K562 (cell line): Measurements from ENCODE around the gene SMYD1. TPM values are rescaled to one million over a fixed set of nuclear protein-coding genes. Genes with fewer than 3 reads are reported as not detected.

ENCODE experiments used
- ATAC-seq: fragments of 200-7000 bp; cut with Tn5 transposase; 3 replicates; pipeline ENCODE4 v1.9.1; 2020; ENCODE audit warnings: moderate library complexity
- BruUV-seq: library from RNA; stranded (reverse); fragments of 400-500 nt; replicated peaks from 2 replicates; lab custom pipeline; 2021; lab: Mats Ljungman, UMichigan
- CTCF ChIA-PET: fragments of 300-600 bp; formaldehyde crosslinking; extraction: SDS; loops from one replicate; lab custom pipeline; 2021; ENCODE audit warnings: low intra/inter-chr PET ratio; lab: Yijun Ruan, JAX
- POLR2A ChIA-PET: fragments of 300-600, 350-650 bp; sonication (Branson Sonifier 250); formaldehyde crosslinking; extraction: SDS; loops from one replicate; lab custom pipeline; 2021; ENCODE audit warnings: antibody characterized with exemption, inconsistent platforms; lab: Yijun Ruan, JAX
- DNase-seq, 4 experiments: peaks; one replicate each; pipeline versions ENCODE4 v3.0.0 to v3.0.0-alpha.2; 2011 to 2018; ENCODE audit warnings: low spot score in 3 of 4, mixed read lengths in 3 of 4; ENCODE audit errors: extremely low read depth in 1 of 4
- FAIRE-seq: peaks from 2 replicates; lab custom pipeline; 2011; peaks lifted over from hg19 to GRCh38; lab: Jason Lieb, UNC
- H2AFZ ChIP-seq: 2 replicates; pipeline ENCODE4 v1.6.0; 2011; ENCODE audit warnings: low read depth, low read length, control low read depth, inconsistent platforms
- H3K27ac ChIP-seq: fragments of 200-600 bp; 3 replicates; pipeline ENCODE4 v1.8.0; 2011; ENCODE audit warnings: low read depth, mild to moderate bottlenecking, control low read depth, inconsistent platforms, low read length, moderate library complexity, mixed read lengths; ENCODE audit errors: extremely low read depth
- H3K27me3 ChIP-seq, 2 experiments: fragments of 300-600 bp in 1 of 2; 2 replicates in 1 of 2; 3 replicates in 1 of 2; pipeline versions ENCODE4 v1.6.0 to v1.8.0; 2011; ENCODE audit warnings: inconsistent platforms in 2 of 2, low read length in 2 of 2, mild to moderate bottlenecking in 1 of 2, mixed read lengths in 1 of 2, moderate library complexity in 1 of 2; ENCODE audit not compliant: control insufficient read depth in 2 of 2, insufficient read depth in 2 of 2
- H3K36me3 ChIP-seq: fragments of 300-600 bp; 3 replicates; pipeline ENCODE4 v1.8.0; 2011; ENCODE audit warnings: mild to moderate bottlenecking, low read length, inconsistent platforms; ENCODE audit not compliant: control insufficient read depth, insufficient read depth
- H3K4me1 ChIP-seq, 2 experiments: fragments of 200-600 bp in 1 of 2; replicated peaks in 1 of 2; 2 replicates in 1 of 2; 3 replicates in 1 of 2; pipeline versions ENCODE4 v1.5.1 to v1.8.0; 2011; ENCODE audit warnings: inconsistent platforms in 2 of 2, low read length in 2 of 2, mild to moderate bottlenecking in 1 of 2, mixed read lengths in 1 of 2, moderate library complexity in 1 of 2; ENCODE audit not compliant: control insufficient read depth in 2 of 2, insufficient read depth in 2 of 2
- H3K4me2 ChIP-seq: 2 replicates; pipeline ENCODE4 v1.6.1; 2011; ENCODE audit warnings: low read length, control low read depth, inconsistent platforms, mixed read lengths; ENCODE audit not compliant: insufficient read depth
- H3K4me3 ChIP-seq: fragments of 200-600 bp; sonication (generic), shearing (Covaris generic); 2 replicates; pipeline ENCODE4 v1.5.1; 2016; ENCODE audit warnings: control low read depth, inconsistent platforms
- H3K79me2 ChIP-seq: fragments of 200-600 bp; 3 replicates; pipeline ENCODE4 v1.8.0; 2011; ENCODE audit warnings: low read length, inconsistent platforms; ENCODE audit not compliant: control insufficient read depth, insufficient read depth
- H3K9ac ChIP-seq, 2 experiments: 2 replicates each; pipeline versions ENCODE4 v1.6.0 to v1.6.1; 2011; ENCODE audit warnings: low read depth in 2 of 2, low read length in 2 of 2, control low read depth in 1 of 2, inconsistent platforms in 1 of 2, mild to moderate bottlenecking in 1 of 2, mixed read lengths in 1 of 2; ENCODE audit not compliant: insufficient read depth in 1 of 2
- H3K9me1 ChIP-seq: one replicate; pipeline ENCODE4 v1.6.0; 2011; ENCODE audit warnings: inconsistent platforms, mild to moderate bottlenecking, low read length, moderate library complexity; ENCODE audit not compliant: control insufficient read depth, insufficient read depth
- H3K9me3 ChIP-seq: replicated peaks from 2 replicates; pipeline ENCODE4 v1.5.1; 2011; ENCODE audit warnings: low read depth, low read length, inconsistent platforms; ENCODE audit not compliant: control insufficient read depth, insufficient read depth
- H4K20me1 ChIP-seq: replicated peaks from 2 replicates; pipeline ENCODE4 v1.6.1; 2011; ENCODE audit warnings: low read length, inconsistent platforms, mixed read lengths; ENCODE audit not compliant: control insufficient read depth, insufficient read depth
- CBFA2T3 ChIP-seq: fragments of 450-650 bp; IDR thresholded peaks from 2 replicates; pipeline ENCODE4 v1.6.1; 2017
- ELF2 ChIP-seq: fragments of 250-450 bp; sonication (Bioruptor Pico); IDR thresholded peaks from 2 replicates; pipeline ENCODE4 v1.5.0; 2021; ENCODE audit warnings: mild to moderate bottlenecking
- HSF4 ChIP-seq: fragments of 250-450 bp; sonication (Bioruptor Pico); IDR thresholded peaks from 2 replicates; pipeline ENCODE4 v2.1.2; 2022; ENCODE audit warnings: mild to moderate bottlenecking, moderate library complexity, borderline replicate concordance
- NFIX ChIP-seq: fragments of 250-450 bp; sonication (Bioruptor Pico); IDR thresholded peaks from 2 replicates; pipeline ENCODE4 v1.4.0; 2020; ENCODE audit warnings: low read depth, mild to moderate bottlenecking, moderate library complexity
- RBBP5 ChIP-seq: fragments of 200-600 bp; sonication (generic); IDR thresholded peaks from 2 replicates; pipeline ENCODE4 v1.6.1; 2012; ENCODE audit warnings: borderline replicate concordance, mild to moderate bottlenecking, low read length, control low read depth, inconsistent platforms; ENCODE audit not compliant: insufficient read depth, poor library complexity, severe bottlenecking
- SIRT6 ChIP-seq: IDR thresholded peaks from one replicate; pipeline ENCODE4 v1.6.1; 2012; ENCODE audit warnings: low read depth, mild to moderate bottlenecking, control low read depth, inconsistent platforms, low read length, moderate library complexity
- TCF7 ChIP-seq: sonication (generic); IDR thresholded peaks from 2 replicates; pipeline ENCODE4 v1.6.1; 2016; ENCODE audit warnings: antibody characterized with exemption, borderline replicate concordance
- TEAD4 ChIP-seq, 2 experiments: sonication (generic) in 1 of 2; formaldehyde crosslinking in 1 of 2; IDR thresholded peaks; 2 replicates each; pipeline versions ENCODE4 v1.6.1 to v1.8.0; 2012 to 2022; ENCODE audit warnings: borderline replicate concordance in 1 of 2, inconsistent platforms in 1 of 2, low read length in 1 of 2, mild to moderate bottlenecking in 1 of 2, missing genetic modification reagents in 1 of 2
- USF2 ChIP-seq: sonication (generic); formaldehyde crosslinking; IDR thresholded peaks from 2 replicates; pipeline ENCODE4 v1.5.0; 2020; ENCODE audit warnings: missing genetic modification reagents
- ZNF165 ChIP-seq: fragments of 250-450 bp; sonication (Bioruptor Pico); IDR thresholded peaks from 2 replicates; pipeline ENCODE4 v1.4.0; 2020; ENCODE audit warnings: borderline replicate concordance
- in situ Hi-C: fragments of 300-500 bp; cut with MboI; formaldehyde crosslinking; loops from 4 replicates; pipeline ENCODE4 v1.15.0; 2018; ENCODE audit warnings: inconsistent platforms, mixed read lengths
- intact Hi-C: fragments of 100-400 bp; cut with micrococcal nuclease; formaldehyde crosslinking; loops from 2 replicates; pipeline ENCODE4 v1.14.2; 2022
- polyA plus RNA-seq, 8 experiments: library from polyadenylated mRNA; depleted of rRNA in 4 of 8; stranded (reverse) in 5 of 8; unstranded in 3 of 8; fragments of >200 nt; fragmentation: Nextera tagmentation in 2 of 8; fragmentation: Illumina TruSeq in 1 of 8; extraction: Ambion mirVana in 2 of 8; extraction: Trizol in 1 of 8; gene quantifications; 2 replicates each; pipeline versions ENCODE4 v1.2.1 to v1.2.3, GENCODE V29; 2011 to 2014; ENCODE audit warnings: inconsistent platforms in 1 of 8, missing spikeins in 1 of 8
- total RNA-seq, 7 experiments: library from RNA; depleted of rRNA in 6 of 7; stranded (reverse); fragments of >200 nt in 6 of 7; fragmentation: Illumina TruSeq in 2 of 7; extraction: Trizol in 2 of 7; gene quantifications; 2 replicates each; pipeline versions ENCODE4 v1.2.1 to v1.2.3, GENCODE V29; 2011 to 2021; ENCODE audit warnings: low replicate concordance in 1 of 7

Gene SMYD1
- total and polyA plus RNA-seq, 9 of the 15 experiments (the other 6 are each of a cell fraction or from before 2014, with no cell fraction given) = not detected

GRCh38 chr2:88036606-88037005, 31.0 kb upstream of the SMYD1 start:
- no peak overlapping the region for H3K4me2 ChIP-seq
- no peak overlapping the region for H3K27ac ChIP-seq
- no peaks in the 10 kb centered on the region for H3K27me3 ChIP-seq
- no peaks in the 10 kb centered on the region; a peak in 1 of 5 replicates for H3K4me1 ChIP-seq
- FAIRE-seq = no peak
- H2AFZ ChIP-seq = no peak overlapping the region
- no peak overlapping the region for H3K4me3 ChIP-seq
- ChIA-PET CTCF (no interaction called here), POLR2A (interaction anchor here (1.2 kb wide), 1 partner anchor 15 kb away, joined by 4 read pairs; no protein-coding TSS in a partner anchor)
- no peaks in the 10 kb centered on the region for H3K9me1 ChIP-seq
- no peaks in the 10 kb centered on the region for H3K9me3 ChIP-seq
- no peaks in the 10 kb centered on the region for H3K36me3 ChIP-seq
- no TSS peak for BruUV-seq
- H3K79me2 ChIP-seq = no peaks in the 10 kb centered on the region
- H3K9ac ChIP-seq = no peak overlapping the region
- in situ Hi-C loops (no loop called here), intact Hi-C loops (no loop called here)
- TF ChIP-seq HSF4 (CRISPR knock-in tag) = no peak
- TF ChIP-seq SIRT6 = no peak
- no peak for TF ChIP-seq ZNF165 (CRISPR knock-in tag)
- TF ChIP-seq USF2 = no peak
- TF ChIP-seq RBBP5 = no peak
- TF ChIP-seq NFIX (CRISPR knock-in tag) = no peak
- no peak for TF ChIP-seq TCF7
- no peak for TF ChIP-seq TEAD4 (IDR thresholded peaks at IDR 0.05; ENCODE audit: low read length)
- TF ChIP-seq TEAD4 (CRISPR knock-in tag; IDR thresholded peaks at IDR 0.05; ENCODE audit: borderline replicate concordance) = no peak
- no peak for TF ChIP-seq ELF2 (CRISPR knock-in tag)
- TF ChIP-seq CBFA2T3 = no peak
- no peaks in the 10 kb centered on the region for H4K20me1 ChIP-seq
- ATAC-seq = no peak
- DNase-seq = no peak
